Measurements from ENCODE around the gene STK32C.
"Not testable (repeated sequence)": the region's sequence is repeated elsewhere in the genome, so short reads cannot be mapped to it uniquely, and the experiment has no call there.

Gene STK32C

GRCh38 chr10:132320654-132321469, 13.1 kb upstream of the STK32C start:
- Mint-ChIP-seq H3K36me3 (ENCODE audit: low read depth) (peaks cover 29% of the 10 kb centered on the region), H3K4me1 (peaks cover 7% of the 10 kb centered on the region), H3K9me3 (peaks cover 8% of the 10 kb centered on the region), H3K27me3 (ENCODE audit: low read depth, poor library complexity) (peaks cover 10% of the 10 kb centered on the region), H3K27ac (no peak overlapping the region), H3K4me3 (no peak overlapping the region)
- DNase-seq = no peak
- no peak for TF ChIP-seq CTCF (IDR thresholded peaks at IDR 0.05)

- TF ChIP-seq CTCF (IDR thresholded peaks at IDR 0.05) = no peak
- Mint-ChIP-seq H3K4me1 (peaks cover 7% of the 10 kb centered on the region), H3K36me3 (ENCODE audit: low read depth) (peaks cover 21% of the 10 kb centered on the region), H3K27me3 (ENCODE audit: low read depth, poor library complexity) (peaks cover 10% of the 10 kb centered on the region), H3K4me3 (no peak overlapping the region), H3K27ac (peak overlapping the region; percentile 52), H3K9me3 (peaks cover 12% of the 10 kb centered on the region)
- DNase-seq = no peak
Observed at GRCh38 chr10:132319853-132320653, 12.3 kb upstream of the STK32C start.

- not testable (repeated sequence) for H3K4me3 Mint-ChIP-seq; H3K4me1 Mint-ChIP-seq; DNase-seq; H3K36me3 Mint-ChIP-seq (ENCODE audit: low read depth); H3K27ac Mint-ChIP-seq
- H3K27me3 Mint-ChIP-seq (ENCODE audit: low read depth, poor library complexity) = peaks cover 24% of the 10 kb centered on the region
- H3K9me3 Mint-ChIP-seq = peaks cover 23% of the 10 kb centered on the region
Observed at GRCh38 chr10:132317477-132317876, 9.7 kb upstream of the STK32C start.

- no peak overlapping the region for H3K27ac Mint-ChIP-seq
- DNase-seq = no peak
- H3K4me3 Mint-ChIP-seq = no peak overlapping the region
- H3K36me3 Mint-ChIP-seq (ENCODE audit: low read depth) = peaks cover 5% of the 10 kb centered on the region
- peaks cover 23% of the 10 kb centered on the region for H3K9me3 Mint-ChIP-seq
- H3K4me1 Mint-ChIP-seq = peaks cover 14% of the 10 kb centered on the region
- TF ChIP-seq CTCF (IDR thresholded peaks at IDR 0.05) = no peak
- H3K27me3 Mint-ChIP-seq (ENCODE audit: low read depth, poor library complexity) = peaks cover 37% of the 10 kb centered on the region
Observed at GRCh38 chr10:132316133-132316532, 8.4 kb upstream of the STK32C start.

GRCh38 chr10:132314881-132315280, 7.1 kb upstream of the STK32C start:
- H3K4me1 Mint-ChIP-seq; H3K4me3 Mint-ChIP-seq; DNase-seq; H3K36me3 Mint-ChIP-seq (ENCODE audit: low read depth); H3K27ac Mint-ChIP-seq: not testable (repeated sequence)
- H3K9me3 Mint-ChIP-seq = peaks cover 23% of the 10 kb centered on the region
- peaks cover 50% of the 10 kb centered on the region for H3K27me3 Mint-ChIP-seq (ENCODE audit: low read depth, poor library complexity)

GRCh38 chr10:132314336-132314735, 6.6 kb upstream of the STK32C start:
- Mint-ChIP-seq H3K27ac (no peak overlapping the region), H3K36me3 (ENCODE audit: low read depth) (peaks cover 5% of the 10 kb centered on the region), H3K27me3 (ENCODE audit: low read depth, poor library complexity) (peaks cover 52% of the 10 kb centered on the region), H3K4me1 (peaks cover 12% of the 10 kb centered on the region), H3K4me3 (no peak overlapping the region), H3K9me3 (peaks cover 23% of the 10 kb centered on the region)
- no peak for DNase-seq
- TF ChIP-seq CTCF (IDR thresholded peaks at IDR 0.05) = no peak

All from nephron progenitor cell (in vitro differentiated cells).